HG03039 (cell line): Measurements from ENCODE around the gene PPP1R14C.
"Not testable (repeated sequence)": the region's sequence is repeated elsewhere in the genome, so short reads cannot be mapped to it uniquely, and the experiment has no call there.

ENCODE experiments used
- ATAC-seq: cut with Tn5 transposase; IDR thresholded peaks from one replicate; pipeline ENCODE4 v1.9.1; 2021; ENCODE audit warnings: mild to moderate bottlenecking, moderate library complexity; ENCODE audit not compliant: unreplicated experiment

Gene PPP1R14C

GRCh38 chr6:150165020-150165702 is 22.3 kb downstream of the PPP1R14C start:
- ATAC-seq = no peak

- ATAC-seq = no peak
These were observed 24.6 kb downstream of the PPP1R14C start for GRCh38 chr6:150167479-150167873.

- ATAC-seq = no peak
These were observed 26.3 kb downstream of the PPP1R14C start for GRCh38 chr6:150169181-150169580.

GRCh38 chr6:150169609-150170008 is 26.8 kb downstream of the PPP1R14C start:
- ATAC-seq = no peak

- no peak for ATAC-seq
These were observed 30.1 kb downstream of the PPP1R14C start for GRCh38 chr6:150172929-150173328.

- ATAC-seq = no peak
These were observed 32.8 kb downstream of the PPP1R14C start for GRCh38 chr6:150175586-150176151.

- ATAC-seq = no peak
These were observed 33.3 kb downstream of the PPP1R14C start for GRCh38 chr6:150176152-150176551.

- ATAC-seq = no peak
These were observed 33.8 kb downstream of the PPP1R14C start for GRCh38 chr6:150176659-150177058.

- ATAC-seq = no peak
These were observed 34.6 kb downstream of the PPP1R14C start for GRCh38 chr6:150177259-150177951.

GRCh38 chr6:150177952-150178520 is 35.2 kb downstream of the PPP1R14C start:
- no peak for ATAC-seq

- no peak for ATAC-seq
These were observed 36.2 kb downstream of the PPP1R14C start for GRCh38 chr6:150179030-150179429.

- not testable (repeated sequence) for ATAC-seq
These were observed 37.1 kb downstream of the PPP1R14C start for GRCh38 chr6:150179907-150180424.

- no peak for ATAC-seq
These were observed 37.7 kb downstream of the PPP1R14C start for GRCh38 chr6:150180517-150180916.

- ATAC-seq = no peak
These were observed 39.7 kb downstream of the PPP1R14C start for GRCh38 chr6:150182460-150183078.

GRCh38 chr6:150183105-150183504 is 40.3 kb downstream of the PPP1R14C start:
- ATAC-seq = no peak

- no peak for ATAC-seq
These were observed 41.1 kb downstream of the PPP1R14C start for GRCh38 chr6:150183966-150184365.

GRCh38 chr6:150184850-150185731 is 42.2 kb downstream of the PPP1R14C start:
- no peak for ATAC-seq

- ATAC-seq = no peak
These were observed 42.9 kb downstream of the PPP1R14C start for GRCh38 chr6:150185732-150186117.

GRCh38 chr6:150186129-150186898 is 43.5 kb downstream of the PPP1R14C start:
- no peak for ATAC-seq
